ENCODE data around the gene KAT8. TPM values are rescaled to one million over a fixed set of nuclear protein-coding genes. Genes with fewer than 3 reads are reported as not detected.
"Not testable (repeated sequence)": the region's sequence is repeated elsewhere in the genome, so short reads cannot be mapped to it uniquely, and the experiment has no call there.

The KAT8 gene
- polyA plus RNA-seq, 1 experiment = 23.0 TPM

DNA sequence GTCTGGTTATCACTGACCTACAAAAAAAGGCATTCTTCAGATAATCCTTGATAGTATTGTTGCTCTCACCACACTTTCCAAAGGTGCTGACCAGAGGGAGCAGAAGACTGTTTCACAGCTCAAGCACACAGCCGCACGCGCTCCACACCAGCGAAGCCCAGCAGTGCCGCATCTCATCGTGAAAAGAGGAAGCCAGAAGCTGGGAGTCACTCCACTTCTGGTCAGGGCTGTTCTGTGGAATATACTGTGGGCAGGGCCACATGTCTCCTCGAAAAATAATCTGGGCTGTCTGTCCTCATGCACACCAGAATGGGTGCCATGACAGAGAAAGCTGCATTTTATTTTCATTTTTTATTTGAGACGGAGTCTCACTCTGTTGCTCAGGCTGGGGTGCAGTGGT lies 39.7 kb downstream of the KAT8 start:
- TF ChIP-seq CTCF (IDR thresholded peaks at IDR 0.05; ENCODE audit: low read depth, low read length) = no peak
- DNase-seq (ENCODE audit: low read depth, low spot score) = no peak
- Histone ChIP-seq H3K27me3 (ENCODE audit: control insufficient read depth, insufficient read depth, low read length) (peaks cover 3% of the 10 kb centered on the region), H3K27ac (ENCODE audit: low read depth, low read length) (no peak overlapping the region), H3K4me3 (ENCODE audit: low read depth, low read length) (no peak overlapping the region), H3K9me3 (ENCODE audit: control insufficient read depth, insufficient read depth, low read length) (no peaks in the 10 kb centered on the region)
- CTCF ChIA-PET = interaction anchor here (0.6 to 2.5 kb wide), 5 partner anchors 11 to 712 kb away, joined by 3 to 17 read pairs (median 3); no protein-coding TSS in a partner anchor
- POLR2A ChIA-PET = no interaction called here

DNA sequence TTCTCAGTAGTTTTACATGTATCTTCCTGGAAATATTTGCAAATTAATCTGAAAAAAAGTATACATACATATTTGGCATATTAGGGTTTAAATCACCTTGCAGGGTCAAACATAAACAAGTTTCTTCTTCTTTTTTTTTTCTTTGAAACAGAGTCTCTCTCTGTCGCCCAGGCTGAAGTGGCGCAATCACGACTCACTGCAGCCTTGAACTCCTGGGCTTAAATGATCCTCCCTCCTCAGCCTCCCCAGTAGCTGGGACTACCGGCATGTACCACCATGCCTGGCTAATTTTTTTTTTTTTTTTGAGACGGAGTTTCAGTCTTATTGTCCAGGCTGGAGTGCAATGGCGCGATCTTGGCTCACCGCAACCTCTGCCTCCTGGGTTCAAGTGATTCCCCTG lies 49.9 kb downstream of the KAT8 start:
- Histone ChIP-seq H3K9me3 (ENCODE audit: control insufficient read depth, insufficient read depth, low read length) (no peaks in the 10 kb centered on the region), H3K27ac (ENCODE audit: low read depth, low read length) (no peak overlapping the region), H3K4me3 (ENCODE audit: low read depth, low read length) (no peak overlapping the region), H3K27me3 (ENCODE audit: control insufficient read depth, insufficient read depth, low read length) (peaks cover 9% of the 10 kb centered on the region)
- ChIA-PET POLR2A (interaction anchor here (0.7 to 1.9 kb wide), 2 partner anchors 13 to 276 kb away, joined by 4 to 5 read pairs; partner anchors contain the start of gene ZNF843), CTCF (no interaction called here)
- DNase-seq (ENCODE audit: low read depth, low spot score) = no peak
- TF ChIP-seq CTCF (IDR thresholded peaks at IDR 0.05; ENCODE audit: low read depth, low read length) = no peak

DNA sequence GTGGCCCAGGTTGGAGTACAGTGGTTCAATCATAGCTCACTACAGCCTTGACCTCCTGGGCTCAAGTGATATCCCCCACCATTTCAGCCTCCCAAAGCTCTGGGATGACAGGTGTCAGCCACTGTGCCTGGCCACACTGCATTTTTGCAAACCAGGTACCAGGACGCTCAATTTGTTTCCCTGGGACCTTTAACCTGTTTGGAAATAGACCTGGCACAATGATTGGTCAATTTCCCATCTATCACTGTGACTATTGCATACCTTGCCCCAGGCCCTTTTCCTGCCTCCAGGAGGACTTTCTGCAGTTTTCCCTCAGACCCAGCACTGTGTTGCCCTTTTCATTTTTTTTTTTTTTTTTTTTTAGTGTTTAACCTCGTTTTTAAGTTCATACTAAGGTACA lies 51.4 kb downstream of the KAT8 start:
- Histone ChIP-seq H3K27me3 (ENCODE audit: control insufficient read depth, insufficient read depth, low read length) (peaks cover 5% of the 10 kb centered on the region), H3K9me3 (ENCODE audit: control insufficient read depth, insufficient read depth, low read length) (no peaks in the 10 kb centered on the region), H3K27ac (ENCODE audit: low read depth, low read length) (no peak overlapping the region), H3K4me3 (ENCODE audit: low read depth, low read length) (no peak overlapping the region)
- POLR2A ChIA-PET = interaction anchor here (1.5 kb wide), 1 partner anchor 11 kb away, joined by 6 read pairs; the partner anchor contains the start of gene FUS
- no peak for DNase-seq (ENCODE audit: low read depth, low spot score)
- no peak for TF ChIP-seq CTCF (IDR thresholded peaks at IDR 0.05; ENCODE audit: low read depth, low read length)
- CTCF ChIA-PET = no interaction called here

- H3K4me3 ChIP-seq (ENCODE audit: low read depth, low read length); POLR2A ChIA-PET; H3K27me3 ChIP-seq (ENCODE audit: control insufficient read depth, insufficient read depth, low read length); H3K9me3 ChIP-seq (ENCODE audit: control insufficient read depth, insufficient read depth, low read length); DNase-seq (ENCODE audit: low read depth, low spot score); CTCF ChIA-PET; H3K27ac ChIP-seq (ENCODE audit: low read depth, low read length): not testable (repeated sequence)
These were observed 52.6 kb downstream of the KAT8 start for GRCh38 chr16:31170048-31170447.

GRCh38 chr16:31177136-31177535 lies 59.7 kb downstream of the KAT8 start:
- no peaks in the 10 kb centered on the region for H3K27me3 ChIP-seq (ENCODE audit: control insufficient read depth, insufficient read depth, low read length)
- ChIA-PET POLR2A (interaction anchor here (0.6 kb wide), 1 partner anchor 52 kb away, joined by 5 read pairs; no protein-coding TSS in a partner anchor), CTCF (interaction anchor here (2.3 kb wide), 1 partner anchor 35 kb away, joined by 16 read pairs; no protein-coding TSS in a partner anchor)
- TF ChIP-seq CTCF (IDR thresholded peaks at IDR 0.05; ENCODE audit: low read depth, low read length) = no peak
- H3K4me3 ChIP-seq (ENCODE audit: low read depth, low read length) = no peak overlapping the region
- no peak overlapping the region for H3K27ac ChIP-seq (ENCODE audit: low read depth, low read length)
- H3K9me3 ChIP-seq (ENCODE audit: control insufficient read depth, insufficient read depth, low read length) = no peaks in the 10 kb centered on the region; the same call in 1 of the 2 replicates
- no peak for DNase-seq (ENCODE audit: low read depth, low spot score)
